Osteocyte (in vitro differentiated cells): ENCODE results near the gene AADACL4. TPM values are rescaled to one million over a fixed set of nuclear protein-coding genes. Genes with fewer than 3 reads are reported as not detected.
A peak's percentile ranks its signal among the peaks of the same experiment; 100 is the strongest.

ENCODE experiments used
- DNase-seq: peaks from one replicate; pipeline ENCODE4 v3.0.0; 2021; ENCODE audit warnings: mixed read lengths; ENCODE audit not compliant: unreplicated experiment; ENCODE audit errors: extremely low spot score
- H3K27ac Mint-ChIP-seq: one replicate; pipeline ENCODE4 v1.8.0; 2021; ENCODE audit warnings: mild to moderate bottlenecking, mixed read lengths; ENCODE audit not compliant: unreplicated experiment
- H3K27me3 Mint-ChIP-seq: one replicate; pipeline ENCODE4 v1.8.0; 2021; ENCODE audit warnings: mixed read lengths; ENCODE audit not compliant: unreplicated experiment
- H3K36me3 Mint-ChIP-seq: one replicate; pipeline ENCODE4 v1.8.0; 2021; ENCODE audit warnings: mixed read lengths; ENCODE audit not compliant: unreplicated experiment
- H3K4me1 Mint-ChIP-seq: one replicate; pipeline ENCODE4 v1.8.0; 2021; ENCODE audit warnings: mixed read lengths; ENCODE audit not compliant: unreplicated experiment
- H3K4me3 Mint-ChIP-seq: one replicate; pipeline ENCODE4 v1.8.0; 2021; ENCODE audit warnings: mild to moderate bottlenecking, moderate library complexity, mixed read lengths; ENCODE audit not compliant: unreplicated experiment
- H3K9me3 Mint-ChIP-seq: one replicate; pipeline ENCODE4 v1.8.0; 2021; ENCODE audit warnings: mixed read lengths; ENCODE audit not compliant: unreplicated experiment
- total RNA-seq: library from RNA; stranded (reverse); gene quantifications from 2 replicates; pipeline ENCODE4 v1.2.1, GENCODE V29; 2021
- TF ChIP-seq, protein P1 (sequence below): fragments of 200-600 bp; sonication (generic); IDR thresholded peaks from 2 replicates; pipeline ENCODE4 v1.5.0; 2021; ENCODE audit warnings: antibody characterized with exemption, mild to moderate bottlenecking, moderate library complexity

Gene AADACL4
- total RNA-seq, 1 donor from 2014 or later = not detected

GRCh38 chr1:12597792-12598191 is 46.1 kb upstream of the AADACL4 start:
- Mint-ChIP-seq H3K4me1 (peaks cover 52% of the 10 kb centered on the region), H3K27me3 (no peaks in the 10 kb centered on the region), H3K9me3 (no peaks in the 10 kb centered on the region), H3K36me3 (peaks cover 2% of the 10 kb centered on the region), H3K4me3 (no peak overlapping the region), H3K27ac (no peak overlapping the region)
- no peak for DNase-seq
- TF ChIP-seq, protein P1, sequence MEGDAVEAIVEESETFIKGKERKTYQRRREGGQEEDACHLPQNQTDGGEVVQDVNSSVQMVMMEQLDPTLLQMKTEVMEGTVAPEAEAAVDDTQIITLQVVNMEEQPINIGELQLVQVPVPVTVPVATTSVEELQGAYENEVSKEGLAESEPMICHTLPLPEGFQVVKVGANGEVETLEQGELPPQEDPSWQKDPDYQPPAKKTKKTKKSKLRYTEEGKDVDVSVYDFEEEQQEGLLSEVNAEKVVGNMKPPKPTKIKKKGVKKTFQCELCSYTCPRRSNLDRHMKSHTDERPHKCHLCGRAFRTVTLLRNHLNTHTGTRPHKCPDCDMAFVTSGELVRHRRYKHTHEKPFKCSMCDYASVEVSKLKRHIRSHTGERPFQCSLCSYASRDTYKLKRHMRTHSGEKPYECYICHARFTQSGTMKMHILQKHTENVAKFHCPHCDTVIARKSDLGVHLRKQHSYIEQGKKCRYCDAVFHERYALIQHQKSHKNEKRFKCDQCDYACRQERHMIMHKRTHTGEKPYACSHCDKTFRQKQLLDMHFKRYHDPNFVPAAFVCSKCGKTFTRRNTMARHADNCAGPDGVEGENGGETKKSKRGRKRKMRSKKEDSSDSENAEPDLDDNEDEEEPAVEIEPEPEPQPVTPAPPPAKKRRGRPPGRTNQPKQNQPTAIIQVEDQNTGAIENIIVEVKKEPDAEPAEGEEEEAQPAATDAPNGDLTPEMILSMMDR = no peak

DNA sequence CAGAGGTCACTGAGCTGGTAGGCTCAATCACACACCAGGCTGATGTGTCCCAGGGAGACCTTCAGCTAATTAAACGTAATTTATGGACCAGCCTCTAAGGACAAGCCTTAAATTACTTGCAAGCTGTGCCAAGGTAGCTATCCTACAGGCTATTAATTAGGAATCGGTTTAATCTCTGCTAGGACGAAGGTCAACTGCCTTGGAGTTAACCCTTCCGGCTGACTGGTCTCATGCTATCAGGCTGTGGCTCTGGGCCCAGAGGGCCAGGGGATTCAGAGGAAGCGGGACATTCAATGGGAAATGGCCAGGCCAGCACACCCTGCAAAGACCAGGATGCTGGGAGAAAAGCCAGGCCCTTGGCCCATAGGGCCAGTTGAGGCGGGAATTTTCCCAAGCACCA is 44.9 kb upstream of the AADACL4 start:
- Mint-ChIP-seq H3K27ac (no peak overlapping the region), H3K36me3 (peaks cover 2% of the 10 kb centered on the region), H3K27me3 (no peaks in the 10 kb centered on the region), H3K9me3 (no peaks in the 10 kb centered on the region), H3K4me3 (no peak overlapping the region), H3K4me1 (peaks cover 52% of the 10 kb centered on the region)
- DNase-seq = no peak
- TF ChIP-seq, protein P1 = no peak

DNA sequence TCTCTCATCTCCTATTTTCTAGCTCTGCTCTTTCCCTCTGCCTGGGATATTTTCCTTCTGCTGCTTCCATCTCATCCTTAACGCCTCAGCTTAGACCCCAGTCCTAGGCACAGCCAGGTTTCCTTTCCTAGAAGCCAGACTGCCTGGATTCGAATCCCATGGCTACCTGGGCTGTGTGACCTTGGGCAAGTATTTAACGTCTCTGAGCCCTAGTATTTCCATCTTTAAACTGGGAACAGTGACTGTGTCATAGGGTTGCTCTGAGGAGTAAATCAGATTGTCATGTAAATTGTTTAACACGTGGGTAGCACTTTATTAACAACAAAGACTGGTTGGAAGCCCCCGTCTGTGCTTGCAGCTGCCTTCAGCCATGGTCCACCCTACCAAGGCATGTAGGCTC is 44.2 kb upstream of the AADACL4 start:
- H3K9me3 Mint-ChIP-seq = no peaks in the 10 kb centered on the region
- peaks cover 51% of the 10 kb centered on the region for H3K4me1 Mint-ChIP-seq
- H3K27me3 Mint-ChIP-seq = no peaks in the 10 kb centered on the region
- no peak for DNase-seq
- H3K4me3 Mint-ChIP-seq = no peak overlapping the region
- TF ChIP-seq, protein P1 = no peak
- no peak overlapping the region for H3K27ac Mint-ChIP-seq
- H3K36me3 Mint-ChIP-seq = peaks cover 2% of the 10 kb centered on the region

GRCh38 chr1:12600335-12600734 is 43.5 kb upstream of the AADACL4 start:
- no peak overlapping the region for H3K4me3 Mint-ChIP-seq
- peaks cover 46% of the 10 kb centered on the region for H3K4me1 Mint-ChIP-seq
- H3K27ac Mint-ChIP-seq = no peak overlapping the region

GRCh38 chr1:12600880-12601633 is 42.8 kb upstream of the AADACL4 start:
- no peak for DNase-seq
- Mint-ChIP-seq H3K27me3 (no peaks in the 10 kb centered on the region), H3K27ac (no peak overlapping the region), H3K4me3 (no peak overlapping the region), H3K36me3 (peaks cover 2% of the 10 kb centered on the region), H3K4me1 (peaks cover 43% of the 10 kb centered on the region), H3K9me3 (no peaks in the 10 kb centered on the region)
- TF ChIP-seq, protein P1 = peak; percentile 35

More at GRCh38 chr1:12600335-12600734, 43.5 kb upstream of the AADACL4 start:
- DNase-seq = no peak
- no peaks in the 10 kb centered on the region for H3K9me3 Mint-ChIP-seq
- peaks cover 2% of the 10 kb centered on the region for H3K36me3 Mint-ChIP-seq
- H3K27me3 Mint-ChIP-seq = no peaks in the 10 kb centered on the region
- TF ChIP-seq, protein P1 = no peak
